ENCODE results near the gene TRAM2. TPM values are rescaled to one million over a fixed set of nuclear protein-coding genes. Genes with fewer than 3 reads are reported as not detected.

The TRAM2 gene
- total and polyA plus RNA-seq, 9 of the 15 experiments (the other 6 are each of a cell fraction or from before 2014, with no cell fraction given), result 2.6 to 13.3 (median 8.9) TPM

DNA sequence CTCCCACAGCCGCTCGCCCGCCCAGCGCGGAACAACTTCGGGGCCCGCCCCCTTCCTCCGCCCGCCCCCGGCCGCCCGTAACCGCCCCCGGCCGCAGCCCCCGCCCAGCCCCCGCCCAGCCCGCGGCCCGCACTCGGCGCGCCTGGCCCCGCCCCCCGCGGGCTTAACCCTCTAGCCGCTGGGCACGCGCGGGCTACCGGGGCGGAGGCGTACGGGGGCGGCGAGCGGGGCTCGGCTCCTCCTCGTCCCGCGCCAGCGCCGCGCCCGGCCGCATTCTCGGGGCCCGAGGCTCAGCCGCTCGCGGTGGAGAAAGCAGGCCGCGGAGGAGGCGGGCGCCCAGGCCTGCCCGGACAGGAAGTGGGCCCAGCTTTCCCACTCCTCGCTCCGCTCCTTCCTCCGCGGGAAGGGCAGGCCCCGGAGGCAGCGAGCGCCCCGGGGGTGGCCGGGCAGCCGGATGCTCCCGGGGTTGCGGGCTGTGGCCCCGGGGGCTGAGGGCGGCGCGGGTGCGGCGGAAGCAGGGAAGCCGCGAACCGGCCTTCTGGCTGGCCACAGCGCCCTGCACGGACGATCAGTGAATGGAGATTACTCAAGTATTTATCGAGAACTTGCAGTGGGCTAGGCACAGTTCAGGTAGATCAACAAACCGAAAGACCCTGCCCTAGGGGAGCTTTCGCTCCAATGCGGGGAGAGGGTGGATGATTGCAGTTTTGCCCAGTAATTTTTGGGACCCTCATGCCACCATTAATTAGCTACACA lies at the start of gene TRAM2 (continued):
- TF ChIP-seq, protein P1, sequence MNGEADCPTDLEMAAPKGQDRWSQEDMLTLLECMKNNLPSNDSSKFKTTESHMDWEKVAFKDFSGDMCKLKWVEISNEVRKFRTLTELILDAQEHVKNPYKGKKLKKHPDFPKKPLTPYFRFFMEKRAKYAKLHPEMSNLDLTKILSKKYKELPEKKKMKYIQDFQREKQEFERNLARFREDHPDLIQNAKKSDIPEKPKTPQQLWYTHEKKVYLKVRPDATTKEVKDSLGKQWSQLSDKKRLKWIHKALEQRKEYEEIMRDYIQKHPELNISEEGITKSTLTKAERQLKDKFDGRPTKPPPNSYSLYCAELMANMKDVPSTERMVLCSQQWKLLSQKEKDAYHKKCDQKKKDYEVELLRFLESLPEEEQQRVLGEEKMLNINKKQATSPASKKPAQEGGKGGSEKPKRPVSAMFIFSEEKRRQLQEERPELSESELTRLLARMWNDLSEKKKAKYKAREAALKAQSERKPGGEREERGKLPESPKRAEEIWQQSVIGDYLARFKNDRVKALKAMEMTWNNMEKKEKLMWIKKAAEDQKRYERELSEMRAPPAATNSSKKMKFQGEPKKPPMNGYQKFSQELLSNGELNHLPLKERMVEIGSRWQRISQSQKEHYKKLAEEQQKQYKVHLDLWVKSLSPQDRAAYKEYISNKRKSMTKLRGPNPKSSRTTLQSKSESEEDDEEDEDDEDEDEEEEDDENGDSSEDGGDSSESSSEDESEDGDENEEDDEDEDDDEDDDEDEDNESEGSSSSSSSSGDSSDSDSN (IDR thresholded peaks at IDR 0.05; ENCODE audit: borderline replicate concordance in 1 of 2, low read depth in 2 of 2, low read length in 2 of 2), result peak; percentile 92; a peak in 3 of 4 replicates
- TF ChIP-seq TARDBP (IDR thresholded peaks at IDR 0.05) (peak; percentile 75), ELF2 (CRISPR knock-in tag; IDR thresholded peaks at IDR 0.05) (peak; percentile 66; the same call in 1 of the 2 replicates), U2AF1 (optimal IDR thresholded peaks at IDR 0.05; ENCODE audit: low read depth, low read length) (peak; percentile 74), MTA3 (IDR thresholded peaks at IDR 0.05; ENCODE audit: borderline replicate concordance) (peak; percentile 66), ZNF766 (CRISPR knock-in tag; conservative IDR thresholded peaks at IDR 0.05) (peak; percentile 48; the same call in 1 of the 2 replicates), SRSF3 (IDR thresholded peaks at IDR 0.05; ENCODE audit: insufficient read depth, low read length) (0 out of 2 replicates have a peak, but pooled peaks have one; percentile 56), YY1 (IDR thresholded peaks at IDR 0.05; ENCODE audit: borderline replicate concordance in 1 of 3, control insufficient read depth in 1 of 3, extremely low read depth in 1 of 3, insufficient read depth in 3 of 3, insufficient read length in 1 of 3, insufficient replicate concordance in 2 of 3, low read depth in 1 of 3, low read length in 2 of 3) (peak in 2 of 3 experiments; percentile 59), POLR2G (IDR thresholded peaks at IDR 0.05; ENCODE audit: low read depth, low read length) (peak; percentile 96)
- TF ChIP-seq, protein P2, sequence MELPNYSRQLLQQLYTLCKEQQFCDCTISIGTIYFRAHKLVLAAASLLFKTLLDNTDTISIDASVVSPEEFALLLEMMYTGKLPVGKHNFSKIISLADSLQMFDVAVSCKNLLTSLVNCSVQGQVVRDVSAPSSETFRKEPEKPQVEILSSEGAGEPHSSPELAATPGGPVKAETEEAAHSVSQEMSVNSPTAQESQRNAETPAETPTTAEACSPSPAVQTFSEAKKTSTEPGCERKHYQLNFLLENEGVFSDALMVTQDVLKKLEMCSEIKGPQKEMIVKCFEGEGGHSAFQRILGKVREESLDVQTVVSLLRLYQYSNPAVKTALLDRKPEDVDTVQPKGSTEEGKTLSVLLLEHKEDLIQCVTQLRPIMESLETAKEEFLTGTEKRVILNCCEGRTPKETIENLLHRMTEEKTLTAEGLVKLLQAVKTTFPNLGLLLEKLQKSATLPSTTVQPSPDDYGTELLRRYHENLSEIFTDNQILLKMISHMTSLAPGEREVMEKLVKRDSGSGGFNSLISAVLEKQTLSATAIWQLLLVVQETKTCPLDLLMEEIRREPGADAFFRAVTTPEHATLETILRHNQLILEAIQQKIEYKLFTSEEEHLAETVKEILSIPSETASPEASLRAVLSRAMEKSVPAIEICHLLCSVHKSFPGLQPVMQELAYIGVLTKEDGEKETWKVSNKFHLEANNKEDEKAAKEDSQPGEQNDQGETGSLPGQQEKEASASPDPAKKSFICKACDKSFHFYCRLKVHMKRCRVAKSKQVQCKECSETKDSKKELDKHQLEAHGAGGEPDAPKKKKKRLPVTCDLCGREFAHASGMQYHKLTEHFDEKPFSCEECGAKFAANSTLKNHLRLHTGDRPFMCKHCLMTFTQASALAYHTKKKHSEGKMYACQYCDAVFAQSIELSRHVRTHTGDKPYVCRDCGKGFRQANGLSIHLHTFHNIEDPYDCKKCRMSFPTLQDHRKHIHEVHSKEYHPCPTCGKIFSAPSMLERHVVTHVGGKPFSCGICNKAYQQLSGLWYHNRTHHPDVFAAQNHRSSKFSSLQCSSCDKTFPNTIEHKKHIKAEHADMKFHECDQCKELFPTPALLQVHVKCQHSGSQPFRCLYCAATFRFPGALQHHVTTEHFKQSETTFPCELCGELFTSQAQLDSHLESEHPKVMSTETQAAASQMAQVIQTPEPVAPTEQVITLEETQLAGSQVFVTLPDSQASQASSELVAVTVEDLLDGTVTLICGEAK (IDR thresholded peaks at IDR 0.05), result peak; percentile 62
- TF ChIP-seq, protein P2 (CRISPR knock-in tag; IDR thresholded peaks at IDR 0.05), result no peak
- TF ChIP-seq, protein P3, sequence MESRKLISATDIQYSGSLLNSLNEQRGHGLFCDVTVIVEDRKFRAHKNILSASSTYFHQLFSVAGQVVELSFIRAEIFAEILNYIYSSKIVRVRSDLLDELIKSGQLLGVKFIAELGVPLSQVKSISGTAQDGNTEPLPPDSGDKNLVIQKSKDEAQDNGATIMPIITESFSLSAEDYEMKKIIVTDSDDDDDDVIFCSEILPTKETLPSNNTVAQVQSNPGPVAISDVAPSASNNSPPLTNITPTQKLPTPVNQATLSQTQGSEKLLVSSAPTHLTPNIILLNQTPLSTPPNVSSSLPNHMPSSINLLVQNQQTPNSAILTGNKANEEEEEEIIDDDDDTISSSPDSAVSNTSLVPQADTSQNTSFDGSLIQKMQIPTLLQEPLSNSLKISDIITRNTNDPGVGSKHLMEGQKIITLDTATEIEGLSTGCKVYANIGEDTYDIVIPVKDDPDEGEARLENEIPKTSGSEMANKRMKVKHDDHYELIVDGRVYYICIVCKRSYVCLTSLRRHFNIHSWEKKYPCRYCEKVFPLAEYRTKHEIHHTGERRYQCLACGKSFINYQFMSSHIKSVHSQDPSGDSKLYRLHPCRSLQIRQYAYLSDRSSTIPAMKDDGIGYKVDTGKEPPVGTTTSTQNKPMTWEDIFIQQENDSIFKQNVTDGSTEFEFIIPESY (CRISPR knock-in tag; IDR thresholded peaks at IDR 0.05), result 0 out of 2 replicates have a peak, but pooled peaks have one; percentile 33
